CD4-positive, alpha-beta T cell (primary cell): ENCODE measurements around the gene PHAX. TPM values are rescaled to one million over a fixed set of nuclear protein-coding genes. Genes with fewer than 3 reads are reported as not detected.

Experiments
- ATAC-seq: fragments of 200-7000 bp; cut with Tn5 transposase; one replicate; pipeline ENCODE4 v1.10.0; 2022; ENCODE audit warnings: mild to moderate bottlenecking; ENCODE audit not compliant: poor library complexity
- CTCF ChIA-PET: fragments of 350-600 bp; sonication (Branson Sonifier 250); formaldehyde crosslinking; loops from one replicate; lab custom pipeline; 2021; ENCODE audit warnings: antibody characterized with exemption, inconsistent platforms; lab: Charles Lee
- POLR2A ChIA-PET: fragments of 350-600 bp; sonication (Branson Sonifier 250); formaldehyde crosslinking; loops from one replicate; lab custom pipeline; 2021; ENCODE audit warnings: antibody characterized with exemption, inconsistent platforms; lab: Charles Lee
- DNase-seq, 14 experiments: peaks; one replicate each; pipeline ENCODE4 v3.0.0-alpha.2; 2013 to 2020; ENCODE audit warnings: mixed read lengths in 2 of 14
- H3K27ac ChIP-seq, 2 donors: one replicate each; pipeline versions ENCODE4 v1.5.1 to v1.7.0; 2013; ENCODE audit warnings: low read length in 2 of 2, low read depth in 1 of 2, mild to moderate bottlenecking in 1 of 2
- H3K27me3 ChIP-seq, 2 experiments: 1 replicate in 1 of 2; 2 replicates in 1 of 2; pipeline versions ENCODE4 v1.6.1 to v1.7.0; 2013; ENCODE audit warnings: low read length in 2 of 2, control low read depth in 1 of 2, mild to moderate bottlenecking in 1 of 2, moderate library complexity in 1 of 2; ENCODE audit not compliant: insufficient read depth in 2 of 2, control insufficient read depth in 1 of 2
- H3K36me3 ChIP-seq: one replicate; pipeline ENCODE4 v1.6.1; 2013; ENCODE audit warnings: low read length, control low read depth; ENCODE audit not compliant: insufficient read depth
- H3K4me1 ChIP-seq: one replicate; pipeline ENCODE4 v1.6.1; 2013; ENCODE audit warnings: low read length, control low read depth; ENCODE audit not compliant: insufficient read depth
- H3K4me3 ChIP-seq: one replicate; pipeline ENCODE4 v1.5.1; 2013; ENCODE audit warnings: mild to moderate bottlenecking, low read length, moderate library complexity
- H3K9me3 ChIP-seq, 2 experiments: 1 replicate in 1 of 2; 2 replicates in 1 of 2; pipeline versions ENCODE4 v1.6.1 to v1.7.0; 2013; ENCODE audit warnings: low read length in 2 of 2, mild to moderate bottlenecking in 2 of 2, control low read depth in 1 of 2, moderate library complexity in 1 of 2; ENCODE audit not compliant: control insufficient read depth in 1 of 2, insufficient read depth in 1 of 2
- H3K27ac Mint-ChIP-seq: one replicate; pipeline ENCODE4 v1.8.0; 2020; ENCODE audit warnings: mixed read lengths
- H3K27me3 Mint-ChIP-seq: one replicate; pipeline ENCODE4 v1.8.0; 2021; ENCODE audit warnings: mixed read lengths
- H3K36me3 Mint-ChIP-seq: one replicate; pipeline ENCODE4 v1.8.0; 2021; ENCODE audit warnings: low read depth, mixed read lengths
- H3K4me1 Mint-ChIP-seq: one replicate; pipeline ENCODE4 v1.8.0; 2021; ENCODE audit warnings: low read depth, mixed read lengths
- H3K4me3 Mint-ChIP-seq: one replicate; pipeline ENCODE4 v1.8.0; 2020; ENCODE audit warnings: mild to moderate bottlenecking, mixed read lengths
- H3K9me3 Mint-ChIP-seq: one replicate; pipeline ENCODE4 v1.8.0; 2020; ENCODE audit warnings: mixed read lengths
- CTCF ChIP-seq: fragments of 200-600 bp; IDR thresholded peaks from one replicate; pipeline ENCODE4 v1.8.0; 2022; ENCODE audit warnings: antibody characterized with exemption, mild to moderate bottlenecking
- intact Hi-C, 2 experiments: fragments of 100-400 bp; cut with DNase I in 1 of 2; cut with micrococcal nuclease in 1 of 2; formaldehyde crosslinking; loops; one replicate each; pipeline versions ENCODE4 v1.15.1 to v1.9.0; 2023 to 2025; cut with DNase I, micrococcal nuclease
- total RNA-seq, 174 experiments: library from RNA in 2 of 174; stranded (reverse) in 2 of 174; gene quantifications; one replicate each; pipeline ENCODE4 v1.2.3 and lab custom pipeline; 2021 to 2026

The PHAX gene
- total RNA-seq, 2 experiments from 2014 or later: 31.2 to 32.9 TPM

- no peaks in the 10 kb centered on the region for H3K27me3 Mint-ChIP-seq
- H3K4me3 Mint-ChIP-seq: no peak overlapping the region
- Histone ChIP-seq H3K36me3 (no peaks in the 10 kb centered on the region), H3K4me3 (no peak overlapping the region), H3K9me3 (peaks cover 0 to 7% of the 10 kb centered on the region in 2 experiments), H3K4me1 (peaks cover 9% of the 10 kb centered on the region), H3K27me3 (peaks cover 0 to 4% of the 10 kb centered on the region in 2 experiments), H3K27ac (no peak overlapping the region)
- H3K27ac Mint-ChIP-seq: no peak overlapping the region
- ChIA-PET POLR2A (no interaction called here), CTCF (no interaction called here)
- ATAC-seq (no peak), DNase-seq (no peak)
- intact Hi-C loops: no loop called here
- H3K9me3 Mint-ChIP-seq: no peaks in the 10 kb centered on the region
- no peak for TF ChIP-seq CTCF
- H3K36me3 Mint-ChIP-seq: no peaks in the 10 kb centered on the region
- H3K4me1 Mint-ChIP-seq: peaks cover 10% of the 10 kb centered on the region
Measured at GRCh38 chr5:126589536-126590297, 11.0 kb upstream of the PHAX start.

DNA sequence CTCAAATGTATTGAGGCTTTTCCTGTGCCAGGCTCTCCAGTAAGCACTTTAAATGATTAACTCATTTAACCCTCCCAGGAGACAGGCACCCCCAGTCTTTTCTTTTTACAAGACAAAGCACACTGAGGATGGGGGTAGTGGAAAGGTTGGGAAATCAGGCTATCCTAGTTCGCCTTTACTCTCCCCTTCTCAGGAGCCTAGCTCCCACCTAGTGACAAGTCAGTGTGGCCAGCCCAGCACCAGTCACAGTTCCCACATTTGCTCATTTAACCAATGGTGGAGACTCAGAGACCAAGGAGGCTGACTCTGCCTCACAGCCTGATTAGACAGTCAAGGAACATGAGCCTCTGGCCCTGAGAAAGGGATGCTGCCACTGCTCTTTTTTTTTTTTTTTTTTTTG lies 9.2 kb upstream of the PHAX start:
- H3K27me3 Mint-ChIP-seq: no peaks in the 10 kb centered on the region

More for the DNA sequence above, 9.2 kb upstream of the PHAX start:
- Histone ChIP-seq H3K36me3 (no peaks in the 10 kb centered on the region), H3K4me3 (no peak overlapping the region), H3K27ac (no peak overlapping the region), H3K9me3 (peaks cover 0 to 7% of the 10 kb centered on the region in 2 experiments), H3K27me3 (peaks cover 4 to 5% of the 10 kb centered on the region in 2 experiments), H3K4me1 (peaks cover 16% of the 10 kb centered on the region)
- no peak for TF ChIP-seq CTCF
- no peak overlapping the region for H3K27ac Mint-ChIP-seq
- no peak for ATAC-seq
- POLR2A ChIA-PET: no interaction called here
- no peak for DNase-seq
- no peak overlapping the region for H3K4me3 Mint-ChIP-seq
- CTCF ChIA-PET: no interaction called here
- H3K36me3 Mint-ChIP-seq: no peaks in the 10 kb centered on the region
- peaks cover 18% of the 10 kb centered on the region for H3K4me1 Mint-ChIP-seq
- intact Hi-C loops: no loop called here
- no peaks in the 10 kb centered on the region for H3K9me3 Mint-ChIP-seq
